SKM-1 treated with dmso at 0.1 percent for 144 hours (cell line): ENCODE data around the gene DIP2C.
"Not testable (repeated sequence)": the region's sequence is repeated elsewhere in the genome, so short reads cannot be mapped to it uniquely, and the experiment has no call there.

ENCODE experiments used
- DNase-seq: peaks from one replicate; lab custom pipeline; 2025; ENCODE audit not compliant: unreplicated experiment; lab: John Stamatoyannopoulos, UW

DIP2C gene

GRCh38 chr10:320771-321170 is 368.7 kb downstream of the DIP2C start:
- no peak for DNase-seq

DNA sequence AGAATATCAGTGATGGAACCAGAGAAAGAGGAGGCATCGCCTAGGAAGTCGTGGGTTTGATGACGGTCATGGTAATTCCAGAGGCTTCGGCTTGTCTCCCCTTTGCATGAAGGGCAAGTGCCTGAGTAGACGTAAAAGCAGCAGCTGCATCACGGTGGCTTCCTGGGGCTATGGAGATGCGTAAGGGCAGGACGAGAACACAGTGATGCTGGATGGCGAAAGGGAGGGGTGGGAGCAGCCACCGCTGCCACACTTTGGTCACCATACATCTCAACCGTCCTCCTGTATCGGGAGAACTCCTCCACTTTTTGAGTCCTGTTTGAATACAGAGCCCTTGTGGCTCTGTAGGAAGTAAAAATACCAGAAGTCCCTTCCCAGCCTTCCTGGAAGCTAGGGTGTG is 371.5 kb downstream of the DIP2C start:
- DNase-seq, result no peak

- no peak for DNase-seq
Measured at GRCh38 chr10:317271-317769, 372.1 kb downstream of the DIP2C start.

- no peak for DNase-seq
Measured at GRCh38 chr10:316390-316789, 373.1 kb downstream of the DIP2C start.

- DNase-seq, result no peak
Measured at GRCh38 chr10:314871-315270, 374.6 kb downstream of the DIP2C start.

GRCh38 chr10:314381-314780 is 375.1 kb downstream of the DIP2C start:
- DNase-seq, result no peak

DNA sequence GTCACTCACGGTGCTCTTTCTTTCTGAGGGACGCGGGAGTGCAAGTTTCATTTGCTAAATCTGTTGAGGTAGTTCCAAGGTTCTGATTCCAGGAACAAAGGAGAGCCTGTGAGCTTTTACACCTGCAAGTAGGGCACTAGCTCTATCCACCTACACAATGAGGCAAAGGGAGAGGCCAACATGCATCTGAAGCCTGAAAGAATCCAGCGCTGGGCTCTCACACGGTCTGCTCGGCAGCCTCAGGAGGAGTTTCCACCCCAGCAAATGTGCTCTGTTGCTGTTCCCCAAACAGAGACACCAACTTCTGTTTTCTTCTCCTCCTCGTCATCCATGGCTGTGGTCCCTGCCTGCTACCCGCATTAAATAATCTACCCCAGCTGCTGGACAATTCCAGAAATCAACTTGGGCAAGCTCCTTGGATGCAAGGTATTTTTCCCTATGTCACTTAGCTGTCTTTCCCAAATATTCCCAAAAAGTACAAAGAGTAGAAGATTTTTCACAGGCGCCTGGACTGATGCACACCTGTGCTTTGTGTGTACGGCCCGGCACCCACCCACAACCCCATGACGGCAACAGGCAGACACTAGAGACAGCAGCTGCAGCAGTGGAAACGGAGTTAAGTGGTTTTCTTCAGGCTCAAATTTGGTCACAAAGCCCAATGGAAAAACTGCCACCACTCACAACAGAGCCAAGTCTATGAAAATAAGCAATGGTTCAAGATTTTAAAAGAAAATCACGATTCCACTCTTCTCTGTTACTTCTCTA is 377.4 kb downstream of the DIP2C start:
- DNase-seq, result no peak

- no peak for DNase-seq
Measured at GRCh38 chr10:310976-311639, 378.4 kb downstream of the DIP2C start.

GRCh38 chr10:310371-310770 is 379.1 kb downstream of the DIP2C start:
- DNase-seq, result no peak

GRCh38 chr10:308572-309085 is 380.8 kb downstream of the DIP2C start:
- DNase-seq, result no peak

GRCh38 chr10:308101-308500 is 381.4 kb downstream of the DIP2C start:
- no peak for DNase-seq

- no peak for DNase-seq
Measured at GRCh38 chr10:307659-308058, 381.8 kb downstream of the DIP2C start.

- DNase-seq, result no peak
Measured at GRCh38 chr10:306675-307185, 382.7 kb downstream of the DIP2C start.

- no peak for DNase-seq
Measured at GRCh38 chr10:306007-306674, 383.3 kb downstream of the DIP2C start.

DNA sequence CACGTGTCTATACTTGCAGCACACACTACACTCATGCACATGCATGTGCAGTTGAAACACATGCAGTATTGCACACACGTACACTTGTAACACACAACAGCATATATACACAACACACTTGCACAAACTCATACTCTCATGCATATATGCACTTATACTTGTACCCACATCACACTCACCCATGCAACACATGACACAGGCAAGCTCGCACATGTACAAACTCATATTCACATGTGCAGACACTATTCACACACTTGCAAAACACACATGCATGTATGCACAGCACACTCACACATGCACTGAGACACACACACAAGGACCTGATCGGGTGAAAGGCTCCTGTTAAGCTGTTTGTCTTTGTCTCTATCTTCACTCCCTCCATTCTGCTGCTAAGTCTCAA is 384.4 kb downstream of the DIP2C start:
- no peak for DNase-seq

GRCh38 chr10:301536-301935 is 387.9 kb downstream of the DIP2C start:
- no peak for DNase-seq

DNA sequence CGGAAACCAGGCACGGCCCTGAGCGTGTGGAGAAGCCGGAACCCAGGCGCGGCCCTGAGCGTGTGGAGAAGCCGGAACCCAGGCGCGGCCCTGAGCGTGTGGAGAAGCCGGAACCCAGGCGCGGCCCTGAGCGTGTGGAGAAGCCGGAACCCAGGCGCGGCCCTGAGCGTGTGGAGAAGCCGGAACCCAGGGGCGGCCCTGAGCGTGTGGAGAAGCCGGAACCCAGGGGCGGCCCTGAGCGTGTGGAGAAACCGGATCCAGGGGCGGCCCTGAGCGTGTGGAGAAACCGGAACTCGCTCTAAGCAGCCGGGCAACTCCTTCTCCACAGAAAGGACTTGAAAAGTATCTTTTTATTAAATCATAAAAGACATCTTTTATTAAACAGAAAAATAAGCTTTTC is 388.9 kb downstream of the DIP2C start:
- not testable (repeated sequence) for DNase-seq

GRCh38 chr10:299969-300368 is 389.5 kb downstream of the DIP2C start:
- DNase-seq, result no peak

- DNase-seq, result no peak
Measured at GRCh38 chr10:299512-299911, 390.0 kb downstream of the DIP2C start.

DNA sequence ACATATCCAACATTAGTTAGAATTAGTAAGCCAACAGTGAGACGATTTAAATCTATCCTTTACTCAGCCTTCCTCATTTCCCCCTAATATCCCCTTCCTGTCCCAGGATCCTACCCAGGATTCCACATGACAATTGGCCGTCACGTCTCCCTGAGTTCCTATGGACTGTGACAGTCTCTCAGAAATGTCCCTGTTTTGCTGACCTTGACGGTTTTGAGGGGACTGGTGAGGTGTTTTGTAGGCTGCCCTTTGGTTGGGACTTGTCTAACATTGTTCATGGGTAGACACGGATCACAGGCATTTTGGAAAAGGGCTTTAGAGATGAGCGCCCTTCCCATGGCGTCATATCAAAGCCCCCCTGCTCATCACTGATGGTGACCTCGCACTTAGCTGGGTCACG is 391.4 kb downstream of the DIP2C start:
- no peak for DNase-seq

DNA sequence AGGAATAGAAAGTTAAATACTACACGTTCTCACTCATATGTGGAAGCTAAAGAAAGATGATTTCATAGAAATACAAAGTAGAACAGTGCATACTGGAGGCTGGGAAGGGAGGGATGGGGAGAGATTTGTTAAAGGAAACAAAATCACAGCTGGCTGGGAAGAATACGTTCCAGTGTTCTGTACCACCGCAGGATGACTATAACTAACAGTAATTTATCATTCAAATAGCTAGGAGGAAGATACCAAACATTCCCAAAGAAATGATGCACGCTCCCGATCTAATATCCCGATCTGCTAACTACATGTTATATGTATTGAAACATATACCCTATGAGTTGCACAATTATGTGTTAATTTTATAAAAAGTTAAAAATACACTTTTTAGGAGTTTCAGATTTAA is 391.9 kb downstream of the DIP2C start:
- no peak for DNase-seq

GRCh38 chr10:293636-294035 is 395.8 kb downstream of the DIP2C start:
- DNase-seq, result no peak
